K562 (cell line): ENCODE measurements around the gene CCT5. TPM values are rescaled to one million over a fixed set of nuclear protein-coding genes. Genes with fewer than 3 reads are reported as not detected.

ENCODE experiments used
- ASH1L ChIP-seq: fragments of 450-650 bp; IDR thresholded peaks from 2 replicates; pipeline ENCODE4 v1.6.1; 2018; ENCODE audit warnings: borderline replicate concordance, mild to moderate bottlenecking, low read depth; ENCODE audit not compliant: partially characterized antibody
- E2F5 ChIP-seq: sonication (generic); formaldehyde crosslinking; IDR thresholded peaks from 2 replicates; pipeline ENCODE4 v1.8.0; 2022; ENCODE audit warnings: mild to moderate bottlenecking, missing genetic modification reagents
- ETV6 ChIP-seq, 3 experiments: fragments of 150-350 bp in 1 of 3; sonication (generic) in 1 of 3; formaldehyde crosslinking in 1 of 3; IDR thresholded peaks; 2 replicates each; pipeline versions ENCODE4 v1.6.1 to v1.8.0; 2014 to 2022; ENCODE audit warnings: borderline replicate concordance in 2 of 3, low read depth in 2 of 3, antibody characterized with exemption in 1 of 3, low read length in 1 of 3, mild to moderate bottlenecking in 1 of 3, missing genetic modification reagents in 1 of 3
- HEY1 ChIP-seq: fragments of 250-450 bp; sonication (Bioruptor Pico); IDR thresholded peaks from 2 replicates; pipeline ENCODE4 v1.5.0; 2020; ENCODE audit warnings: mild to moderate bottlenecking, moderate library complexity, borderline replicate concordance
- HMBOX1 ChIP-seq: sonication (generic); IDR thresholded peaks from 2 replicates; pipeline ENCODE4 v1.6.1; 2016
- KLF13 ChIP-seq: fragments of 450-650 bp; IDR thresholded peaks from 2 replicates; pipeline ENCODE4 v1.6.1; 2016; ENCODE audit warnings: missing genetic modification characterization, low read depth, mild to moderate bottlenecking, missing compliant biosample characterization, moderate library complexity, borderline replicate concordance
- MED1 ChIP-seq: sonication (generic); formaldehyde crosslinking; IDR thresholded peaks from 2 replicates; pipeline ENCODE4 v1.8.1; 2023; ENCODE audit warnings: missing genetic modification reagents, borderline replicate concordance
- NONO ChIP-seq, 2 experiments: fragments of 200-400 bp in 1 of 2; fragments of 450-650 bp in 1 of 2; formaldehyde crosslinking in 1 of 2; IDR thresholded peaks; 2 replicates each; pipeline ENCODE4 v1.6.1; 2017; ENCODE audit warnings: low read depth in 2 of 2, mild to moderate bottlenecking in 2 of 2, moderate library complexity in 2 of 2, low read length in 1 of 2
- NR4A1 ChIP-seq, 2 experiments: fragments of 250-450 bp in 1 of 2; fragments of 450-650 bp in 1 of 2; sonication (Bioruptor Pico) in 1 of 2; IDR thresholded peaks; 2 replicates each; pipeline versions ENCODE4 v1.4.0 to v1.6.1; 2016 to 2020; ENCODE audit warnings: mild to moderate bottlenecking in 2 of 2, missing compliant biosample characterization in 1 of 2, missing genetic modification characterization in 1 of 2, moderate library complexity in 1 of 2
- PCBP1 ChIP-seq: fragments of 200-400 bp; formaldehyde crosslinking; IDR thresholded peaks from 2 replicates; pipeline ENCODE4 v1.6.1; 2018; ENCODE audit warnings: mild to moderate bottlenecking, low read depth, low read length; ENCODE audit not compliant: poor library complexity, severe bottlenecking
- PTBP1 ChIP-seq: fragments of 200-400 bp; formaldehyde crosslinking; IDR thresholded peaks from 2 replicates; pipeline ENCODE4 v1.6.1; 2017; ENCODE audit warnings: low read depth, low read length
- STAT5A ChIP-seq: IDR thresholded peaks from 2 replicates; pipeline ENCODE4 v1.6.1; 2012; ENCODE audit warnings: low read length, inconsistent platforms, borderline replicate concordance
- THAP12 ChIP-seq: fragments of 250-450 bp; sonication (Bioruptor Pico); IDR thresholded peaks from 2 replicates; pipeline ENCODE4 v1.9.0; 2021; ENCODE audit warnings: mild to moderate bottlenecking, inconsistent platforms
- VEZF1 ChIP-seq: fragments of 200-800 bp; sonication (Bioruptor generic); IDR thresholded peaks from 2 replicates; pipeline ENCODE4 v1.6.1; 2017; ENCODE audit warnings: missing genetic modification characterization, missing compliant biosample characterization
- ZFP30 ChIP-seq: fragments of 250-450 bp; sonication (Bioruptor Pico); IDR thresholded peaks from 2 replicates; pipeline ENCODE4 v1.8.0; 2022; ENCODE audit warnings: moderate library complexity, mild to moderate bottlenecking, inconsistent platforms, borderline replicate concordance
- ZNF398 ChIP-seq: fragments of 250-450 bp; sonication (Bioruptor Pico); IDR thresholded peaks from 2 replicates; pipeline ENCODE4 v1.8.0; 2021; ENCODE audit warnings: moderate library complexity, mild to moderate bottlenecking, inconsistent platforms
- ZNF696 ChIP-seq: fragments of 250-450 bp; sonication (Bioruptor Pico); conservative IDR thresholded peaks from 2 replicates; pipeline ENCODE4 v1.4.0; 2020; ENCODE audit warnings: mild to moderate bottlenecking, moderate library complexity
- polyA plus RNA-seq, 8 experiments: library from polyadenylated mRNA; depleted of rRNA in 4 of 8; stranded (reverse) in 5 of 8; unstranded in 3 of 8; fragments of >200 nt; fragmentation: Nextera tagmentation in 2 of 8; fragmentation: Illumina TruSeq in 1 of 8; extraction: Ambion mirVana in 2 of 8; extraction: Trizol in 1 of 8; gene quantifications; 2 replicates each; pipeline versions ENCODE4 v1.2.1 to v1.2.3, GENCODE V29; 2011 to 2014; ENCODE audit warnings: inconsistent platforms in 1 of 8, missing spikeins in 1 of 8
- total RNA-seq, 7 experiments: library from RNA; depleted of rRNA in 6 of 7; stranded (reverse); fragments of >200 nt in 6 of 7; fragmentation: Illumina TruSeq in 2 of 7; extraction: Trizol in 2 of 7; gene quantifications; 2 replicates each; pipeline versions ENCODE4 v1.2.1 to v1.2.3, GENCODE V29; 2011 to 2021; ENCODE audit warnings: low replicate concordance in 1 of 7

CCT5 gene
- total and polyA plus RNA-seq, 9 of the 15 experiments (the other 6 are each of a cell fraction or from before 2014, with no cell fraction given): 782 to 1,606 (median 1,153) TPM

- TF ChIP-seq NONO (IDR thresholded peaks at IDR 0.05; ENCODE audit: low read depth in 2 of 2, low read length in 1 of 2) (no peak), ETV6 (IDR thresholded peaks at IDR 0.05; ENCODE audit: borderline replicate concordance in 1 of 2, low read depth in 2 of 2, low read length in 1 of 2) (no peak), ETV6 (CRISPR knock-in tag; IDR thresholded peaks at IDR 0.05; ENCODE audit: borderline replicate concordance) (no peak), HEY1 (CRISPR knock-in tag) (no peak), ZNF398 (no peak), ASH1L (no peak), PCBP1 (no peak), ZFP30 (CRISPR knock-in tag) (no peak), E2F5 (CRISPR knock-in tag) (no peak), PTBP1 (peak; percentile 78; the same call in 1 of the 2 replicates), THAP12 (CRISPR knock-in tag) (no peak), KLF13 (no peak), ZNF696 (CRISPR knock-in tag) (no peak), STAT5A (no peak), VEZF1 (CRISPR knock-in tag) (no peak), NR4A1 (CRISPR knock-in tag; IDR thresholded peaks at IDR 0.05) (no peak), NR4A1 (tag; IDR thresholded peaks at IDR 0.05) (0 out of 2 replicates have a peak, but pooled peaks have one; percentile 10), MED1 (no peak), HMBOX1 (no peak)
Observed at GRCh38 chr5:10293907-10294662, 44.0 kb downstream of the CCT5 start (continued).
